ENCODE results near the gene C22orf39. TPM values are rescaled to one million over a fixed set of nuclear protein-coding genes. Genes with fewer than 3 reads are reported as not detected.

The C22orf39 gene
- total RNA-seq, 1 experiment from 2014 or later: 28.4 TPM

DNA sequence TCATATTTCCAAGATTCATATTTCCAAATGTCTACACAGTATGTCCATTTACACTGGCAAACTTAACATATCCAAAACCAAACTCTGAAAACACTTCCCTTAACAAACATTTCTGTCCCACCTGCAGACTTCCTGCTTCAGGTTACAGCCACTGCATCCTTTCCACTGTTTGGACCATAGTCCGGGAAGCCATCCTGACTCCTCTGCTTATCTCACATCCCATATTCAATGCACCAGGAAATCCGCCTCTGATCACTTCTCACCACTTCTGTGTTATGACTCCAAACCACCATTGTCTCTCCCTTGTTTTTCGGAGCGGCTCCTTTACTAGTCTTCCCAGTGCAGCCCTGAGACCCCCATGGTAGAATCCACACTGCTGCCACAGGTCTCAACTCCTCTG, 46.0 kb downstream of the C22orf39 start:
- ChIA-PET CTCF (no interaction called here), POLR2A (ENCODE audit: low non-redundant PET) (no interaction called here)
- TF ChIP-seq, protein P1, sequence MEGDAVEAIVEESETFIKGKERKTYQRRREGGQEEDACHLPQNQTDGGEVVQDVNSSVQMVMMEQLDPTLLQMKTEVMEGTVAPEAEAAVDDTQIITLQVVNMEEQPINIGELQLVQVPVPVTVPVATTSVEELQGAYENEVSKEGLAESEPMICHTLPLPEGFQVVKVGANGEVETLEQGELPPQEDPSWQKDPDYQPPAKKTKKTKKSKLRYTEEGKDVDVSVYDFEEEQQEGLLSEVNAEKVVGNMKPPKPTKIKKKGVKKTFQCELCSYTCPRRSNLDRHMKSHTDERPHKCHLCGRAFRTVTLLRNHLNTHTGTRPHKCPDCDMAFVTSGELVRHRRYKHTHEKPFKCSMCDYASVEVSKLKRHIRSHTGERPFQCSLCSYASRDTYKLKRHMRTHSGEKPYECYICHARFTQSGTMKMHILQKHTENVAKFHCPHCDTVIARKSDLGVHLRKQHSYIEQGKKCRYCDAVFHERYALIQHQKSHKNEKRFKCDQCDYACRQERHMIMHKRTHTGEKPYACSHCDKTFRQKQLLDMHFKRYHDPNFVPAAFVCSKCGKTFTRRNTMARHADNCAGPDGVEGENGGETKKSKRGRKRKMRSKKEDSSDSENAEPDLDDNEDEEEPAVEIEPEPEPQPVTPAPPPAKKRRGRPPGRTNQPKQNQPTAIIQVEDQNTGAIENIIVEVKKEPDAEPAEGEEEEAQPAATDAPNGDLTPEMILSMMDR (conservative IDR thresholded peaks at IDR 0.05; ENCODE audit: low read depth, low read length): no peak
- TF ChIP-seq EZH2 (IDR thresholded peaks at IDR 0.05; ENCODE audit: borderline replicate concordance, low read depth, low read length, poor library complexity, severe bottlenecking): no peak
- Histone ChIP-seq H3K4me3 (ENCODE audit: low read depth, low read length, poor library complexity, severe bottlenecking) (no peak overlapping the region), H3K4me1 (ENCODE audit: insufficient read depth, low read length, poor library complexity, severe bottlenecking) (no peaks in the 10 kb centered on the region), H3K27ac (ENCODE audit: low read depth, low read length, poor library complexity, severe bottlenecking) (no peak overlapping the region), H3K27me3 (replicated peaks; ENCODE audit: insufficient read depth, low read depth, low read length, poor library complexity) (no peaks in the 10 kb centered on the region), H3K9me3 (ENCODE audit: low read depth, low read length, poor library complexity, severe bottlenecking) (no peaks in the 10 kb centered on the region), H3K36me3 (ENCODE audit: insufficient read depth, low read length, poor library complexity, severe bottlenecking) (peaks cover 35% of the 10 kb centered on the region)
- DNase-seq (ENCODE audit: low spot score): no peak
- BruUV-seq (replicated peaks): no TSS peak
- intact Hi-C loops (cut with micrococcal nuclease; ENCODE audit: unreplicated experiment): no loop called here

DNA sequence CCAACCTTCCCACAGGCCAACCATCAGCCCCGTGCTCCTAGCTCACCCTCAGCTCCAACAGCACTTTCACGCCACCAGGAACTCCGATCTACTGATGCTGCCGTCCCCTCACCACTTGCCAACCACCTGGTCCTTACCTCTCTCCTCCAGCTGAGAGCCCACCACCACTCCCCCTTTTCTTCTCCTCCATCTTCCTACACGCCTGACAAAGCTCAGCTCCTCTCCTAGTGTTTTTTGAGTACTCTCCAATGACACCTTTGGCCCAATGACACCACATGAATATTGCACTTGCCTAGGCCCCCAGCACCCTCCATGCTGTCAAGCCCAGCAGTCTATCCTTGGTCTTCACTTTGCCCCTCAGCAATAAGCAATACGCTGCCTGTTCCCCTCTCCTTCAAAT, 46.6 kb downstream of the C22orf39 start:
- Histone ChIP-seq H3K27me3 (replicated peaks; ENCODE audit: insufficient read depth, low read depth, low read length, poor library complexity) (no peaks in the 10 kb centered on the region), H3K9me3 (ENCODE audit: low read depth, low read length, poor library complexity, severe bottlenecking) (no peaks in the 10 kb centered on the region), H3K27ac (ENCODE audit: low read depth, low read length, poor library complexity, severe bottlenecking) (no peak overlapping the region), H3K36me3 (ENCODE audit: insufficient read depth, low read length, poor library complexity, severe bottlenecking) (peaks cover 31% of the 10 kb centered on the region), H3K4me3 (ENCODE audit: low read depth, low read length, poor library complexity, severe bottlenecking) (no peak overlapping the region), H3K4me1 (ENCODE audit: insufficient read depth, low read length, poor library complexity, severe bottlenecking) (no peaks in the 10 kb centered on the region)
- intact Hi-C loops (cut with micrococcal nuclease; ENCODE audit: unreplicated experiment): no loop called here
- no peak for DNase-seq (ENCODE audit: low spot score)
- ChIA-PET CTCF (no interaction called here), POLR2A (ENCODE audit: low non-redundant PET) (no interaction called here)
- no TSS peak for BruUV-seq (replicated peaks)
- TF ChIP-seq, protein P1 (conservative IDR thresholded peaks at IDR 0.05; ENCODE audit: low read depth, low read length): no peak
- TF ChIP-seq EZH2 (IDR thresholded peaks at IDR 0.05; ENCODE audit: borderline replicate concordance, low read depth, low read length, poor library complexity, severe bottlenecking): no peak

DNA sequence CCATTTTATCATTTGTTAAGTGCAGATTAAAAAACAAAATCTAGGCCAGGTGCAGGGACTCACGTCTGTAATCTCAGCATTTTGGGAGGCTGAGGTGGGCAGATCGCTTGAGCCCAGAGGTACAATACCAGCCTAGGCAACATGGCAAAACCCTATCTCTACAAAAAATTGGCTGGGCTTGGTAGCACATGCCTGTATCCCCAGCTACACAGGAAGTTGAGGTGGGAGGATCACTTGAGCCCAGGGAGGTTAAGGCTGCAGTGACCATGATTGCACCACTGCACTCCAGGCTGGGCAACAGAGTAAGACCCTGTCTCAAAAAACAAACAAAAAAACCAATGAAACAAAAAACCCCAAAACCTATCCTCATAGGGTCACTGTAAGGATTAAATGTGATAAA, 48.9 kb downstream of the C22orf39 start:
- TF ChIP-seq, protein P1 (conservative IDR thresholded peaks at IDR 0.05; ENCODE audit: low read depth, low read length): no peak
- no peak for TF ChIP-seq EZH2 (IDR thresholded peaks at IDR 0.05; ENCODE audit: borderline replicate concordance, low read depth, low read length, poor library complexity, severe bottlenecking)
- H3K4me1 ChIP-seq (ENCODE audit: insufficient read depth, low read length, poor library complexity, severe bottlenecking): no peaks in the 10 kb centered on the region
- no peak for DNase-seq (ENCODE audit: low spot score)
- no peak overlapping the region for H3K4me3 ChIP-seq (ENCODE audit: low read depth, low read length, poor library complexity, severe bottlenecking)
- H3K27me3 ChIP-seq (replicated peaks; ENCODE audit: insufficient read depth, low read depth, low read length, poor library complexity): no peaks in the 10 kb centered on the region
- CTCF ChIA-PET: no interaction called here
- no peak overlapping the region for H3K27ac ChIP-seq (ENCODE audit: low read depth, low read length, poor library complexity, severe bottlenecking)
- no TSS peak for BruUV-seq (replicated peaks)
- peaks cover 37% of the 10 kb centered on the region for H3K36me3 ChIP-seq (ENCODE audit: insufficient read depth, low read length, poor library complexity, severe bottlenecking)
- intact Hi-C loops (cut with micrococcal nuclease; ENCODE audit: unreplicated experiment): no loop called here
- POLR2A ChIA-PET (ENCODE audit: low non-redundant PET): interaction anchor here (0.6 kb wide), 1 partner anchor 127 kb away, joined by 6 read pairs; no protein-coding TSS in a partner anchor
- no peaks in the 10 kb centered on the region for H3K9me3 ChIP-seq (ENCODE audit: low read depth, low read length, poor library complexity, severe bottlenecking)

All from A673 (cell line).